HG02571 (cell line): ENCODE results near the gene PRKCE.
"Not testable (repeated sequence)": the region's sequence is repeated elsewhere in the genome, so short reads cannot be mapped to it uniquely, and the experiment has no call there.

ENCODE experiments used
- ATAC-seq: cut with Tn5 transposase; IDR thresholded peaks from one replicate; pipeline ENCODE4 v1.9.1; 2021; ENCODE audit warnings: mild to moderate bottlenecking, moderate library complexity; ENCODE audit not compliant: unreplicated experiment

Gene PRKCE

GRCh38 chr2:46198164-46198883, 546.8 kb downstream of the PRKCE start:
- ATAC-seq: no peak

DNA sequence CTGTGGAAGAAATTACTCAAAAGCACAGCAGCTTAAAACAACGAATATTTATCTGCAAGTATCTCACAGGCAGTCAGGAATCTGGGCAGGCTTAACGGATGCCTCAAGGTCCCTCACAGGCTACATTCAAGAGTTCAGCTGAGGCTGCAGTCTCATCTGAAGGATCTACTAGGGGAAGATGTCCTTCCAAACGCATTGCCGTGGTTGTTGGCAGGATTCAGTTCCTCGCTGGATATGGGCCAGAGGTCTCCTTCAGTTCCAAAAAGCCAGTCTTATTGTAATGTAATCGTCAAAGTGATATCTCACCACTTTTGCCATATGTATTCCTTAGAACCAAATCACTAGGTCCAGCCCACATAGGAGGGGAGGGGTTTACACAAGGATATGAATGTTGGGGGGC, 547.5 kb downstream of the PRKCE start:
- ATAC-seq: no peak

- no peak for ATAC-seq
Measured at GRCh38 chr2:46200100-46200690, 548.7 kb downstream of the PRKCE start.

- ATAC-seq: no peak
Measured at GRCh38 chr2:46200861-46201605, 549.6 kb downstream of the PRKCE start.

- no peak for ATAC-seq
Measured at GRCh38 chr2:46202453-46202852, 551.0 kb downstream of the PRKCE start.

- no peak for ATAC-seq
Measured at GRCh38 chr2:46202987-46203386, 551.5 kb downstream of the PRKCE start.

- ATAC-seq: not testable (repeated sequence)
Measured at GRCh38 chr2:46203636-46204035, 552.2 kb downstream of the PRKCE start.

DNA sequence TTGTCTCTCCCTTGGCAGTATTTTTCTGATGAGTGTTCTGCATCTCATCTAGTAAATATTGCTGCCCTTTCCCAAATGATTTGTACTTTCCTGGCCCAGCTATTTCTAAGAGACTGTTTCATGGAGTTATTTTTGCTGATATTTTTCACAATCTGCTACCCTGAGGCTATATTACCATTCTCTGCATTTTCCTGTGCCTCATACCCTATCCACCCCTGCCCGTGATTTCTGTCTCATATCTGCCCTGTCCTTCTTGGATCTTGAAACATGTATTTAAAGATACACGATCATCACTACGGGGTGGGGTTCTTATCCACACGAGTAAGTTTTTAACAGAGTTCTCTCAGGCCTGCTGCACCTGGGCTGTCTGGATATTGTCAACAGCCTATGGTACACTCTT, 556.1 kb downstream of the PRKCE start:
- ATAC-seq: no peak

DNA sequence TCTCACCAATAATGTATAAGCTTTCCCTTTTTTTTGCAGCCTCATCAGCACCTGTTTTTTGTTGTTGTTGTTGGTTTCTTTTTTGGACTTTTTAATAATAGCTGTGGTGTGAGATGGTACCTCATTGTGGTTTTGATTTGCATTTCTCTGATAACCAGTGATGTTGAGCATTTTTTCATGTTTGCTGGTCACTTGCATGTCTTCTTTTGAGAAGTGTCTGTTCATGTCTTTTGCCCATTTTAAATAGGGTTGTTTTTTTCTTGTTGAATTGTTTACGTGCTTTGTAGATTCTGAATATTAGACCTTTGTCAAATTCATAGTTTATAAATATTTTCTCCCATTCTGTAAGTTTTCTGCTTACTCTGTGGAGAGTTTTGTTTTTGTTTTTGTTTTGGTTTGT, 557.3 kb downstream of the PRKCE start:
- ATAC-seq: no peak

DNA sequence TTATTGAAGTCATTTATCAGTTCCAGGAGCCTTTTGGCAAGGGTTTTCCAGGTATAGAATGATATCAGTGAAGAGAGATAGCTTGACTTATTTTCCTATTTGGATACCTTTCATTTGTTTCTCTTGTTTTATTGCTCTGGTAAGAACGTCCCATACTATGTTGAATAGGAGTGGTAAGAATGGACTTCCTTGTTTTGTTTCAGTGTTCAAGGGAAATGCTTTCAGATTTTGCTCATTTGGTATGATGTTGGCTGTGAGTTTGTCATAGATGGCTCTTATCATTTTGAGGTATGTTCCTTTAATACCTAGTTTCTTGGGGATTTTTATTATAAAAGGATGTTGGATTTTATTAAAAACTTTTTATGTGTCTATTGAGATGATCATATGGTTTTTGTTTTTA, 558.6 kb downstream of the PRKCE start:
- ATAC-seq: no peak

- ATAC-seq: no peak
Measured at GRCh38 chr2:46211461-46211860, 560.0 kb downstream of the PRKCE start.

GRCh38 chr2:46213906-46214305, 562.4 kb downstream of the PRKCE start:
- no peak for ATAC-seq

DNA sequence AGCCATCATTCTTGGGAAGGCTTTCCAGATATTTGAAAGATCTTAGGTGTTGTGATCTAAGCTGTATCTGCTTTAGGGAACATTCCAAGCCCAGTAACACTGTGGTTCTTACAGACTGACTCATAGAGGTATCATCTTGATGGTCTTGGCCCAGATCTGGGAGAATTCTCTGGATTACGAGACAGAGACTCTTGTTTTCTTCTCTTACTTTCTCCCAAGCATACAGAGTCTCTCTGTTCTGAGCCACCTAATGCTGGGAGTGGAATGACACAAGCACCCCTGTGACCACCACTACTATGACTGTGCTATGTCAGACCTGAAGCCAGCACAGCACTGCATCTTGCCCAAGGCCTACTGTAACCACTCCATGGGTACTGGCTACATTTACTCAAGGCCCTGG, 564.7 kb downstream of the PRKCE start:
- no peak for ATAC-seq

DNA sequence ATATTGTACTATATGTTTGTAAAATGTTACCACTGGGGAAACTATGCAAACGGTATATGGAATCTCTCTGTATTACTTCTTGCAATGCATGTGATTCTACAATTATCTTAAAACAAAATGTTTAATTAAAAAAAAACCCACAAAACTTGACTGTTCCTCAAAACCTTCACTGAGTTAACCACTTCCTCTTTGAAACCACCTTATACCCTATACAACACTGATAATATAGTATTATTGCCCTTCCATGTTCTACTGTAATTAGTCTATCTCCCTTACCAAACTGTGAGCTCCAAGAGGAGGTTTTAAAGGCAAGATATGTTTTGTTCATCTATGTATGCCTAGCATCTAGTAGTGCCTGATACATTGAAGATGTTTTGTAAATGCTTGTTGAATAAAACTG, 572.0 kb downstream of the PRKCE start:
- ATAC-seq: not testable (repeated sequence)

GRCh38 chr2:46225150-46225625, 573.7 kb downstream of the PRKCE start:
- ATAC-seq: no peak

- ATAC-seq: no peak
Measured at GRCh38 chr2:46225730-46226129, 574.3 kb downstream of the PRKCE start.

- ATAC-seq: no peak
Measured at GRCh38 chr2:46226620-46227019, 575.1 kb downstream of the PRKCE start.

- no peak for ATAC-seq
Measured at GRCh38 chr2:46227022-46227421, 575.5 kb downstream of the PRKCE start.

DNA sequence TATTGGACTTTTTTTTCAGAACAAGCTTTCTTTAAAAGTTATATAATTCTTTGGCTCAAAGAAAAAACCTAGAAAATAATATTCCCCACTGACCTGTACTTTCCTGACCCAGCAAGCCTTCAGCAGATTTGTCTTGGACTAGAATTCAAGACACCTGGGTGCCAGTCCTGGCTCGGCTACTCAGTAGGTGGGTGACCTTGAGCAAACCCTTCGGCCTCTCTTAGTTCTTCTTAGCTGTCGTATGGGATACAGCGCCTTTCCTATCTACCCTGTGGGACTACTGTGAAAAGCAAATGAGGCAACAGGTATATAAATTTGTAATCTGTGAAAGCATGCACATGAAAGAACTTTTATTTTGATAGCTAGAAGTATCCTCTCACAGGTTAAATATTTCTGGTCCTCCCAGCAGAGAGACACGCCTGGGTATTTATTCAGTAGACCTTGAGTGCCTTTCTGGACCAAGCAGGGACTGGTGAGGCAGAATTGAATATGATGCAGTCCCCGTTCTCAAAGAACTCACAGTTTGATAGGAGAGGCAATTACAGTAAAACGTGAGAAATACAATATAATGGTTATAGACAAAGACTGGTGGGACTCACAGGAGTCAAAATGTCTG, 576.3 kb downstream of the PRKCE start:
- no peak for ATAC-seq

DNA sequence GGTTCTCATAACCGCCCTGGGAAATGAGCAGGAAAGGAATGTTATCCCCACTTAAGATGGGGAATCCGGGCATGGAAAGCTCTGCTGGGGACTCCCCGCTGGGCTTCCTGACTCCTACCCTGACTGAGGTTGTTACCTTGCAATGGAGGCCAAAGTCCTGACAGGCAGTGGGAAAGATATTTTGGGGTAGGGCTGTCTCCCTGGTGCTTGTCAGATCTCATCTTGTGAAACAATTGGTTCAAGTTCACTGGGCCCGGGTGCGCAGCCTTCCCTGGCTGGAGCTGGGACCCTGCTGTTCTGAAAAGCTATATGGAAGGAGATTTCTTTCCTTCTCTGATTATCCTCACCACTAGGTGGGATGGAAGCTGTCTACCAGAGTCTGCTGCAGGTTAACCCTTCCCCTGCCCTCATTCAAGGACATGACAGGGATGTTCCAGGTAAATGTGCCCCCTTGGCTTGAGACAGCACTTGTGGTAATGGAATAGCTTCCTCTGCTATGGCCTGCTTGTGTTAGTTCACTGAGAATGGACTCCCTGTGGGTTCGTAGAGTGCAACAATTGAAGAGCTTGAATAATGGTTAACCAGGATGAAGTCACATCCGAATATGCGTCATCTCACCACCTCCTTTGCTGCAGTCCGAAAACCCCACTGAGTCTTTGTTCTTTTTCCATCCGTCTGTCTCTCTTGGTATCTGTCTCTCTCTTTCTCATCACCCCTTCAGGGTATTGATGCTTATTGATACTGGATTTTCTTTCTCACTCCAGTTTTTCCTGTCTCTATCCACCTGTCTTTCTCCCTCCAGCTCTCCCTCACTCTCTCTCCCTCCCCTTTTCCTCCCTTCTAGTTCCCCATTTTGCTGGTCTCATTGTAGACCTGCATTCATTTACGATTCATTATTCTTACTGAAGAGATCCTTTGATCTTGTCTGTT, 577.9 kb downstream of the PRKCE start:
- peak; percentile 71 for ATAC-seq
